ENCODE measurements around the gene MYO1A.

MYO1A gene

GRCh38 chr12:57008178-57008577, 41.8 kb downstream of the MYO1A start:
- TF ChIP-seq CTCF (conservative IDR thresholded peaks at IDR 0.05) (peak; percentile 81), ZFX (IDR thresholded peaks at IDR 0.05) (no peak)
- H3K27ac ChIP-seq = peak overlapping the region; percentile 3; the same call in 1 of the 2 replicates

- TF ChIP-seq ZFX (IDR thresholded peaks at IDR 0.05) (no peak), CTCF (conservative IDR thresholded peaks at IDR 0.05) (no peak; the same call in none of the 2 replicates)
- H3K27ac ChIP-seq = peak overlapping the region; percentile 66
These were observed 43.0 kb downstream of the MYO1A start for GRCh38 chr12:57006809-57007475.

- peak within 1 kb of the TSS; percentile 66 for H3K27ac ChIP-seq
- TF ChIP-seq ZFX (IDR thresholded peaks at IDR 0.05) (peak; percentile 71; the same call in 1 of the 2 replicates), CTCF (conservative IDR thresholded peaks at IDR 0.05) (peak; percentile 97)
These were observed 43.7 kb downstream of the MYO1A start, which contains the start of gene ZBTB39 for GRCh38 chr12:57005980-57006808. Gene ZBTB39, minus strand, starts transcription at chr12:57006546. Its CDS starts 1,629 bp downstream, at chr12:57004917.

- TF ChIP-seq CTCF (conservative IDR thresholded peaks at IDR 0.05) = no peak
- no peak for TF ChIP-seq ZFX (IDR thresholded peaks at IDR 0.05)
- no peak overlapping the region for H3K27ac ChIP-seq
These were observed 45.3 kb downstream of the MYO1A start for GRCh38 chr12:57004651-57005050.

- no peak for TF ChIP-seq CTCF (conservative IDR thresholded peaks at IDR 0.05)
- TF ChIP-seq ZFX (IDR thresholded peaks at IDR 0.05) = no peak
These were observed 46.5 kb downstream of the MYO1A start for GRCh38 chr12:57003395-57003794.

GRCh38 chr12:57001448-57001906, 48.5 kb downstream of the MYO1A start:
- peak overlapping the region; percentile 40 for H3K27ac ChIP-seq
- TF ChIP-seq ZFX (IDR thresholded peaks at IDR 0.05) (no peak), CTCF (conservative IDR thresholded peaks at IDR 0.05) (peak; percentile 93)

More at GRCh38 chr12:57003395-57003794, 46.5 kb downstream of the MYO1A start:
- no peak overlapping the region for H3K27ac ChIP-seq

- H3K27ac ChIP-seq = no peak overlapping the region
- TF ChIP-seq CTCF (conservative IDR thresholded peaks at IDR 0.05) (no peak), ZFX (IDR thresholded peaks at IDR 0.05) (no peak)
These were observed 49.5 kb downstream of the MYO1A start for GRCh38 chr12:57000393-57000792.
